D721Med (cell line): ENCODE results near the gene GBF1.
A peak's percentile ranks its signal among the peaks of the same experiment; 100 is the strongest.

Source experiments
- DNase-seq: peaks from one replicate; pipeline ENCODE4 v3.0.0; 2011; ENCODE audit warnings: low spot score; ENCODE audit not compliant: insufficient read length
- FAIRE-seq: peaks from 2 replicates; lab custom pipeline; 2011; peaks lifted over from hg19 to GRCh38; lab: Jason Lieb, UNC
- TF ChIP-seq, protein P1 (sequence below): IDR thresholded peaks from 2 replicates; pipeline ENCODE4 v1.5.1; 2012; ENCODE audit warnings: mild to moderate bottlenecking, control low read depth; ENCODE audit not compliant: insufficient read depth; ENCODE audit errors: missing control alignments

Gene GBF1

DNA sequence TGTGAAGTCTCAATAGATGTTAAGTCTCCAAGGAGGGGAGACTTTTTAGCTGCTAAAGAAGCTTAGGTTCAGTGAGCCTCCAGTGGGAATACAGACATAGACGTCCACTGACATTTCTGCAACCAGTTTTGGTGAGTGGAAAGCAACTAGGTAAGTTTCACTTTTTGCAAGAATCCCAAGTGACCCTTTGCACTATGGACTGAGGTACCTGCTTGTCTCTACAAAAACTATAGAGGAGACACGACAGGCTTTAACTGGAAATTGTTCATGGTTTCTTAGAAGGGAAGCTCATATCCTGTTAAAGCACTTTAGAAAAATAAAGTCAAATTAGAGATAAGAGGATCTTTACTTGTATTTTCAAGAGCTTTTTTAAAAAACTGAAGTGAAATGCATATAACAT is 38.6 kb downstream of the GBF1 start:
- no peak for DNase-seq
- TF ChIP-seq, protein P1, sequence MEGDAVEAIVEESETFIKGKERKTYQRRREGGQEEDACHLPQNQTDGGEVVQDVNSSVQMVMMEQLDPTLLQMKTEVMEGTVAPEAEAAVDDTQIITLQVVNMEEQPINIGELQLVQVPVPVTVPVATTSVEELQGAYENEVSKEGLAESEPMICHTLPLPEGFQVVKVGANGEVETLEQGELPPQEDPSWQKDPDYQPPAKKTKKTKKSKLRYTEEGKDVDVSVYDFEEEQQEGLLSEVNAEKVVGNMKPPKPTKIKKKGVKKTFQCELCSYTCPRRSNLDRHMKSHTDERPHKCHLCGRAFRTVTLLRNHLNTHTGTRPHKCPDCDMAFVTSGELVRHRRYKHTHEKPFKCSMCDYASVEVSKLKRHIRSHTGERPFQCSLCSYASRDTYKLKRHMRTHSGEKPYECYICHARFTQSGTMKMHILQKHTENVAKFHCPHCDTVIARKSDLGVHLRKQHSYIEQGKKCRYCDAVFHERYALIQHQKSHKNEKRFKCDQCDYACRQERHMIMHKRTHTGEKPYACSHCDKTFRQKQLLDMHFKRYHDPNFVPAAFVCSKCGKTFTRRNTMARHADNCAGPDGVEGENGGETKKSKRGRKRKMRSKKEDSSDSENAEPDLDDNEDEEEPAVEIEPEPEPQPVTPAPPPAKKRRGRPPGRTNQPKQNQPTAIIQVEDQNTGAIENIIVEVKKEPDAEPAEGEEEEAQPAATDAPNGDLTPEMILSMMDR: no peak
- FAIRE-seq: no peak

DNA sequence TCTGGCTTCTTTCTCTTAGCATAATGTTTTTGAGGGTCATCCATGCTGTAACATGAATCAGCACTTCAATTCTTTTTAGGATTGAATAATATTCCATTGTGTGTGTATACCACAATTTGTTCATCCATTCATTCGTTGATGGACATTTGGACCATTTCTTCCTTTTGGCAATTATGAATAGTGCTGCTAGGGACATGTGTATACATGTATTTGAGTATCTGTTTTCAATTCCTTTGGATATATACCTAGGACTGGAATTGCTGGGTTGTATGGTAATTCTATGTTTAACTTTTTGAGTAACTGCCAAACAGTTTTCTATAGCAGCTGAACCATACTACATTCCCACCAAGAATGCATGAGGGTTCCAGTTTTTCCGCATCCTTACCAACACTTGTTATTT is 39.2 kb downstream of the GBF1 start:
- no peak for DNase-seq
- FAIRE-seq: no peak
- TF ChIP-seq, protein P1: no peak

DNA sequence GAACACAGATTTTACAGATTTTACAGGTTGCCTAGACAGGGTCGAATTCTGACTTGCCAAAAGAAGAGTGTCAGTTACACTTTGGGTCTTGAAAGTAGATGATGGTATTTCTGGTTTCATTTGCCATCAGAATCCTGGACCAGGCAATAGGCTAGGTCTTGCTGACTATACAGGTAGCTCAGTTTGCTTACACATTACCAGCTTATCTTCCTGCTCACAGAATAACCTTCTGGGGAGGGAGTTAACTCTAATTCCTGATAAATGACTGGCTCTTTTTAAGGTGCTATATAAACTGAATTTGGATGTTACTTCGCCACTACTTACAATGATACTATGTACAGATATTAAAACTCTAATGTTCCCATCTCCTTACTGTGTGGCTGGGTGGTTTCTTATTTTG is 39.8 kb downstream of the GBF1 start:
- DNase-seq (no peak), FAIRE-seq (no peak)
- TF ChIP-seq, protein P1: no peak

DNA sequence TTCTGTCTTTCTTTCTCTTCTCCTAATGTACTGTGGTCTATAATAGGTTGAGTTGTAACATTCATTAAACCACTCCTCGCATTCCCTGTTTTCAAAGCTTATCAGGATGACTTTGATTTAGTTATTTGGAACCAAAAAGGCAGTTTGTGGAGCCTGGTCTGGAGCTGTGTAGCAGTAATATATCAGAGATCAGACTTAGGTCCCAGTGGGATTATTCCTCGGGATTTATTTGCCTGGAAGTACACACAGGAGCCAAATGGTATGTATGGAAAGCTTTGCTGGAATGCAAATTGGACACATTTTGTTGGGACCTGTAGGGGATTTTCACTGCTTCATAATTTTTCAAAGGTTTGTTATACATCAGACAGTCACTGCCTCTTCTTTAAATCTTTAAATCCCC is 40.9 kb downstream of the GBF1 start:
- DNase-seq (no peak), FAIRE-seq (no peak)
- TF ChIP-seq, protein P1: no peak

DNA sequence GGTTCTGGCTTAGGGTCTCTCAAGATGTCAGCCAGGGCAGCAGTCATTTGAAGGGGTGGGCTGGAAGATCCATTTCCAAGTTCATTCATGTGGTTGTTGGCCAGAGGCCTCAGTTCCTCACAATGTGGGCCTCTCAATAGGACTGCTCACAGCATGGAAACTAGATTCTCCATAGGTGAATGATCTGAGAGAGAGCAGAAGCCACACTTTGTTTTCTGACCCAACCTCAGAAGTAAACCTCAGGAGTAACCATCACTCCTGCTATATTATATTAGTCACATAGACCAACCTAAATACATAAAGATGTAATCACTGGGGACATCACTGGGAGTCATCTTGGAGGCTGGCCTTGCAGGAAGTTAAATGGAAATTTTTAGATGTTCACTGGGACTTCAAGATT is 42.2 kb downstream of the GBF1 start:
- TF ChIP-seq, protein P1: no peak
- DNase-seq (no peak), FAIRE-seq (no peak)

DNA sequence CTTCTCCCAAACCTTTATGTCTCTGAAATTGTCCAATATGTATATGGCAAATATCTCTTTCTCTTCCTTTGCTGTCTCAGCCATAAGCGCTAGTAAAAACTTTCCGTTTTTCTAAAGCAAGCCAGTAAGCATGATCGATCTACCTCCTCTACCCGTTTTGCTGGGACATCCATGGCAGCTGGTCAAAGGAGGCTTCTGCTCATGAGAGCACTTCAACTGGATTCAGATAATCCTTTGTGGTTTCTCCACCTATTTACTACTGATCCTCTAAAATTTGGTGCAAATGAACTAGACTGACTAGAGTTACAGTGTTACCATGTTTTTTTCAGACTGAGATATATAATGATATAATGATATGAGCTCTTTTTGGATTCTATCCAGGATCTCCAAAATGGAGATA is 42.7 kb downstream of the GBF1 start:
- DNase-seq: peak; percentile 24
- TF ChIP-seq, protein P1: no peak
- peak; percentile 84 for FAIRE-seq

DNA sequence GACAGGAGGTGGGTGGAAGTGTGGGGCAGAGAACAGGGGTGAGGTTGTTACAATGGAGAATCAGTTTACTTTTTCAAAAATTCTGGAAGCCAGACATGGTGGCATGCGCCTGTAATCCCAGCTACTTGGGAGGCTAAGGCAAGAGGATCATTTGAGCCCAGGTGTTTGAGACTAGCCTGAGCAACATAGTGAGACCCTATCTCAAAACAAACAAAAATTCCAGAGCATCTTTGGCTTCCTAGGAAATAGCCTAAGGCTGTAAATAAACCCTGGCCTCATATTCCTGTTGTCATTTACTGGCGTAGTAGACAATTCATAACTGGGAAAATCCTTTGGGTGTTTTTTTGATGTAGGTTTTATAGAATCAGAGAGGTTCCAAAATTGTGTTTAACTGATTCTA is 44.0 kb downstream of the GBF1 start:
- TF ChIP-seq, protein P1: no peak
- no peak for DNase-seq
- no peak for FAIRE-seq
